ENCODE results near the gene CTTNBP2NL.
"Not testable (repeated sequence)": the region's sequence is repeated elsewhere in the genome, so short reads cannot be mapped to it uniquely, and the experiment has no call there.

- not testable (repeated sequence) for TF ChIP-seq CTCF, POLR2A, POLR2AphosphoS5 (IDR thresholded peaks at IDR 0.05)
Measured at GRCh38 chr1:112487686-112488085, 91.7 kb downstream of the CTTNBP2NL start.

Data from upper lobe of left lung (tissue), 4 donors.